ENCODE measurements around the gene AHI1.
"Not testable (repeated sequence)": the region's sequence is repeated elsewhere in the genome, so short reads cannot be mapped to it uniquely, and the experiment has no call there.

Gene AHI1

DNA sequence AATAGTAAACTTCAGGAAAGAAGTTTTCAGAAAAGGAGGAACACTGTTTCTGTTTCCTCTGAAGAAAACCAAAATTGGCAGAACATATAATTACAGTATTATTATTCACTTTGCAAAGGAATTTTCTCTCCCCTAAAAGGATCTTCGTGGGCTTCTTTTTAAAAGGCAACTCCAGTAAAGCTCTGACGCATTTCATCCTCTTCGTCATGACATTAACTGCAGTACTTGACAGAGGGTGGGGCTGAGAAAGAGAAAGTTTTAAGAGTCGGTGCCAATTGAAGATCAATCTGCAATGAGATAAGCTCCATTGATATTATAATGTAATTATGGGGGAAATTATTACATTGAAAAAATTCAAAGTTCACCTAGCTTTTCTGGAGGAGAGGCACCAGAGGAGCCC, 240.7 kb downstream of the AHI1 start:
- DNase-seq: no peak

DNA sequence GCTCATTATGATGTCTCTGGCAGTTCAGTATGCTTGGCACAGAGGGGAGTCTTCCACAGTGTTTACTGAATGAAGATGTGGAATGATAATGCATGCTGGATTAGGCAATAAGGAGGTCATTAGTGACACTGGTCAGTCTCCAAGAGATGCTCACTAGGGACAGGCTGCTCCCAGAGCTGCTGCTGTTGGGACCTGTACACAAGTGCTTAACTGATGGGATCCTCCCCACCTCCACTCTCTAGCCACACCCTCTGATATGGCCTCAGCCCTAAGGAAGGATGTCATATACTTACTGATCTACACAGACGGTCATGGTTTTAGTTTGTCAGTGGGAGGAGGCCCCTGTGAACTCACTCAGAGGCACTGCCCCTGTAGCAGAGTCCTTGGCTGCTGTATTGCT, 243.1 kb downstream of the AHI1 start:
- DNase-seq: no peak

DNA sequence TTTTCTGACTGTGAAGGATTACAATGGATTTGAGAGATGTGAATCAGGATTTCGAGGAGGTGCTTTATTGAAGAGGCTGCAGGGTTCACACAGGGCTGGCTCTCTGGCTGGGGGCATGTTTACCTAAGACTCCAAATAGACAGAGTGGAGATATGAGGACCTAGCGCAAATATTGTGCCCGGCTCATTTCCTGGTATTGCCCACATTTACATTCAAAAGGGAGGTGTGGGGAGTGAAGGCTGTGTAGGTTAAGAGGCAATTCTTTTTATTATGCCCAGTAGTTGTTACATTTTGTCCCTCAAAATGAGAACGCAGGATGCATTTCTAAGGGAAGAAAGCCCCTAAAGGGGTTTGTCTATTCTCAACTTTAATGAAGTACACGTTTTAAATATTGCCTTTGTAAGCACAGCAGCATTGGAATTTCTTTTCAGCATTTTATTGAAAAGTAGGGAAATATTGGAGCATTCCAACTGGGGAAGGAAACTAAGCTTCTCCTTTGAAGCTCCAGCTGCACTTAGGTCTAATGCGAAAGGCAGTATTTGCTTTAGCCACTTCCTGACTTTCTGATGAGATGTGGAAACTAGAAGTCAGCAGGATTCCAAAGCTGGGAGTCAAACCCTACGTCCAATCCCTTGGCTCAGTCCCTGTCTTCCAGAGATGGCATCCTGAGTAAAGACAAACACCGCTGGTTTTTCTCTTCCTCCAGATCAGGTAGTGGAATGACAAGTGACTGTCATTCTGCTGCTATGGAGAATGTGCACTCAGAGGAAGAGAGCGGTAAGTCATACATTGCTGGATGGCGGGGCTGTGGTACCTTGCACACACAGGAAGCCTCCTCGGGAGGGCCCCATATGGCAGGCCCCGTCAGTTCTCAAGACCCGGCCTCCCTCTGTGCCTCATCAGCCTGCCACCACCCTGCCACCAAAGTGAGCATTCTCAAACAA, 245.8 kb downstream of the AHI1 start:
- no peak for DNase-seq

DNA sequence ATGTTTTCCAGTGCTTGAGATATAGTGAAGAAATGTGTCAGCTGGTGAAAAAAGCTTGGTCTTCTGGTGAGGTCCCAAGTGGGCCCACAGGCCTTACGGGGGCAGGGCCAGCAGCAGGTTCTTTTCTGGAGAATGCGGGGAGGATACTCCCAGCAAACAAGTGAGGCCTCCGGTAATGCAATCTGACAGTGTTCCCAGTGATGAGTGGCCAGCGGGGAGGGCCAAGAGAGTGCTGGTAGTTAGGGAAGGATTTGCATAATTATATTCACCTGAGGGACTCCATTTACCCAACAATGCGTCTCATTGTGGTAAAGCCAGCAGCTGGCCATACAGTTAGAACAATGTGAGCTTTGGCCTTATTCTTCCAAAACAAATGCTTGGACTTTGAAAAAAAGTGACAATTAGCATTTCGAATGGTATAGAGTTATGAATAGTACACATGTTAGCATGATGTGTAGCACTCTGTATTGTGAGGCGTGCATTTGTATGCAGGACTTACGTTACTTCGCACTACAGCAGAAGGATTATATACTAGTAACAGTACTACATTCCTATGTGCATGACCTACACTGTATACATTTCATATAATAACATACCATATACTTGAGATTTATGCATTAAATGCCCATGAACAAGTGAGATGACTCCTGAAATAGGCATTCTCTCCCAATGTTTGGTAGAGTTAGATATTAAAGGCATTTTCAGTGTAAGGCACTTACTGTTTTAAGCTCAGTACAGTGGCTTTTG, 246.6 kb downstream of the AHI1 start:
- no peak for DNase-seq

DNA sequence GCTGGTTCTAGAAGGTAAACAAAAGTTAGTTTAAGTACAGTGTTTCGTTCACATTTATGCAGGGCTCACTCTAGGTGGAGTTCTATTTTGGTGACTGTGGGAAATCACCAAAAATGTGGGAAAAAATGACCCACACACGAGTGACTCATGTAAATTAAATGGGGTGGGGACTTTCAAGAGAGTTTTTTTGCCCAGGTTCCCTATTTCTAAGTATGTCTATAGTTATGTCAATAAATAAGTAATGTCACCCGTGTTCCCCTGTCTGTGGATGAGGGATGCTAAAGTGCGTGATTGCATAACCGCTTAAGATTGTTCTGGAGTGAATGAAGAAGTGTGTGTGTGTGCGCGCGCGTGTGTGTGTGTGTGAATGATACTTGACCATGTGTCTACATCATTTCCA, 247.3 kb downstream of the AHI1 start:
- no peak for DNase-seq

DNA sequence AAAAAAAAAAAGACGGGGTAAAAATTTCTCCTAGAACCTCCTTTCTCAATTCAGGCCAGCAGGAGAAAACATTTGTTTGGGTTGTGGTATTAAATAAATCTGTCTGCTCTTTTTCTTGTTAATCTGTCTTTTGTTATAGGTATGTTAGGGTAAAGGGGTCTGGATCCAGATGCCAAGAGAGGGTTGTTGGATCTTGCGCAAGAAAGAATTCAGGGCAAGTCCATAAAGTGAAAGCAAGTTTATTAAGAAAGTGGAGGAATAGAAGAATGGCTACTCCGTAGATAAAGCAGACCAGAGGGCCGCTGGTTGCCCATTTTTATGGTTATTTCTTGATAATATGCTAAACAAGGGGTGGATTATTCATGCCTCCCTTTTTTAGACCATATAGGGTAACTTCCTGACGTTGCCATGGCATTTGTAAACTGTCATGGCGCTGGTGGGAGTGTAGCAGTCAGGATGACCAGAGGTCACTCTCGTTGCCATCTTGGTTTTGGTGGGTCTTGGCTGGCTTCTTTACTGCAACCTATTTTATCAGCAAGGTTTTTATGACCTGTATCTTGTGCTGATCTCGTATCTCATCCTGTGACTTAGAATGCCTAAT, 251.0 kb downstream of the AHI1 start:
- not testable (repeated sequence) for DNase-seq

DNA sequence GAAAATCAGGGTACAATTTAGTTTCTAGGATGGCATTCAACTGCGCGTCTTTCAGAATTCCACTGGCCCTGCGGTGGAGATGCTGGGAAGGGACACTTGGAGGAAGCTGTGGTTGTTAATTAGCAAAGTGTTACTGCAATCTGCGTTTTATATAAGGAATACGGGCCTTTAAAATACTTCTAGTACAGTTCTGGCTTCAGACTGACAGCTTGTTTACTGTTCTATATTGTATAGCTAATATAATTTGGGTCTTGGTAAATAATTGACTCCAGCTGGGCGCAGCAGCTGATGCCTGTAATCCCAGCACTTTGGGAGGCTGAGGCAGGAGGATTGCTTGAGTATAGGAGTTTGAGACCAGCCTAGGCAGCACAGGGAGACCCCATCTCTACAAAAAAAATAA, 252.7 kb downstream of the AHI1 start:
- no peak for DNase-seq

DNA sequence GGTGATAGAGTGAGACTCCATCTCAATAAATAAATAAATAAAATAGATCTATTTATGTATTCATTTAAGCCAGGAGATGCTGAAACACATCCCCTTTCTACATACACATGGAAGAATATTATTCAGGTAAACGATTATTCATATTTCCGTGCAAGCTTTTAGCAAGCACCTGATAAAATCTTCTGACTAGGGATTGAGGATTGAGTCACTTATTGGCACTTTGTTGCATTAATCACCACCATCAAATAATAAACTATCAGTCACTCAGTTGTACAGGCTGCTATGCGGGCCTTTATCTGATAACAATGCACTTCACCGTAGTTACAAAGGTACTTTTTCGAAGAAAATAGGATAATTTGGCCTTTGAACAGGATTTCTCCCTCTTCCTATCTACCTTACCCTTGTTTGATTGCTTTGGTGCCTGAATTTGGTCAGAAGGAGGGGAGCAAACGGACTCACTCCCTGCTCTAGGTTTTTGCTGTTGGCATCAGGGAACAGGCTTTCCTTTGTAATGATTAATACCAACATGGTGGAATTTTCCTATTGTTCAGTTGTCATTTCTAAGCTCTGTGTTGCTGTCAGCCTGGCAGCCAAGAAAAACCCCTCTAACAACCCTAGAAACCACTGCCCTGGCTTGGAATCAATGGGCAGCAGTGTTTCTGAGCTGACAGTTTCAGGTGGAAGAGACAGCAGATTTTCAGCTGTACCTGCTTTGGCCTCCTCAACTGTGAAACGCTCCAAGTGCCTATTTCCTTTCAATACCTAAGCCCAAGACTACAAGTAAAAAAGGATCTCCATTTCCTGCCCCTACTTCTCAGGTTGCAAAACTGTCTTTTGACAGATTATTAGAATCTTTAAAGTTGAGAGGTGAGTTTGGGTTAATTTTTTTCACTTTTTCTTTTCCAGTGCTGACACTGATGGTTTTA, 253.4 kb downstream of the AHI1 start:
- no peak for DNase-seq

DNA sequence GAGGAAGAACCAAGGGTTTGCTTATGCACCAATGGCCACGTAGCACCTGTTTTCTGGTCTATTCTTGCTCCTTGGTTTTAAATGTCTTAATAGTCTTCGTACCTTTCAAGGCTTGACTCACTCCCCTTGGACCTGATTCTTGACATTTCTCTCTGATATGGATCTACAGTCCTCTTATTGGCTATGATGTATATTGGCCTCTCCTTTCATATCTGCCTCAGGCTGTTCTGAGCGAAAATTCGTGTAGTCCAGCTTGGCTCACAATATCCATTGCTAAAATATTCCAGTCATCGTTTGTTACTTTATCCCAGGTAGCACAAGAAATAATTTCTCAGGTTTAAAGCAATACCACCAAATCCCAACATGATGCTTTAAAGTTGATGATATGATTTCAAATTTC, 256.8 kb downstream of the AHI1 start:
- DNase-seq: no peak

DNA sequence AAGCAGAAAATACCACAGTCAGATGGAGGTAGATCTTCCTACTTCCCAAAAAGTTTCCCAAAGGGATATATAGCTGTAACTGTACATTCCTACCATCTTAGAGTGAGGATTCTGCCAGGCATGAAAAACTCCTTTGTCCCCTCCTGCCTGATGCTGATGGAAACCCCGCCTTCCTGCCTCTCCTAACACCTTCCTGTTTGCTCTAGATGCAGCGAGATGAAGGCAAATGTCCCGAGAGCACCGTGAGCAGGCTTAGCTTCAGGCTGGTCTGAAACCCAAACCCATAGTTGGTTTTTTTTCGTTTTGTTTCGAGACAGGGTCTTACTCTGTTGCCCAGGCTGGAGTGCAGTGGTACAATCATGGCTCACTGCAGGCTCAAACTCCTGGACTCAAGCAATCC, 260.8 kb downstream of the AHI1 start:
- DNase-seq: no peak

DNA sequence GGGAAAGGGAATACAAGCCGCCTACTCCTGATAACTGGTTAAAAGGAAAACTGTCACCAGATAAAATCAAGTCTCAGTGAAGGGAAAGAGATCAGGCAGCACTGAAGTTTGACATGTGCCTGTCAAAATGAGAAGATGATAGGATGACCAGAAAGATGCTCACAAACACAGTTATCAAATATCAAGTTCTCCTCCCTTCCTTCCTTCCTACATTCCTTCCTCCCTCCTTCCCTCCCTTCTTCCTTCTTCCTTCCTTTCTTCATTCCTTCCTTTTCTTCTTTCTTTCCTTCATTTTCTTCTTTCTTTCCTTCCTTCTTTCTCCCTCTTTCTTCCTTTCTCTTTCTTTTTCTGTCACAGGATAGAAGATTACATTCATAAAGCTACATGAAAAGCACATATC, 261.2 kb downstream of the AHI1 start:
- DNase-seq: no peak

DNA sequence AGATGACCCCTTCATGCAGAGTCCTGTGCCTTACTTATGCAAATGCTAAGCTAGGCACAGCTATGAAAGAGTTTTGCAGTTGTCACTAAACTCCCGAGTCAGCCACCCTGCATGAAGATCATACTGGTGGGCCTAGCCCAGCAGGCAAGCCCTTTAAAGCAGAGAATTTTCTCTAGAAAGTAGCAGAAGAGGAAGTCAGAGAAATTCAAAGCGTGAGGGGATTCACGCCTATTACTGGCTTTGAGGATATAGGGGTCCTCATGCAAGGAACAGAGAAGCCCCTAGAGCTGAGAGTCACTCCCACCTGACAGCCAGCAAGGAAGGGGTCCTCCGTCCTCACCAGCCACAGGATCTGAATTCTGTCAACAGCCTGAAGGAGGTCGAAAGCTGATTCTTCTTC, 261.8 kb downstream of the AHI1 start:
- no peak for DNase-seq

DNA sequence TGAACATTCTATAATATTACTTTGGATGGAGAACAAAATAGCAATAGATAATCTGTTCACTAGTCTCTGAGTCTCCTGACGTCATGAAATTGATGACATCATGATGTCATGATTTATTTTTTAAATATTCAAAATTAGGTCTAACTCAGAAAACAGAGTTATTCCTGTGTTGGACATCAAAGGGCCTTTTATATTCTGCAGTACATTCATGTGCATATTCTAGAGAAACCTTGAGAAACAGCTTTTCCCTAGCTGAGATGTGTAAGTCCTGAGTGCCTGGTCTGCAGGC, 263.1 kb downstream of the AHI1 start:
- no peak for DNase-seq

DNA sequence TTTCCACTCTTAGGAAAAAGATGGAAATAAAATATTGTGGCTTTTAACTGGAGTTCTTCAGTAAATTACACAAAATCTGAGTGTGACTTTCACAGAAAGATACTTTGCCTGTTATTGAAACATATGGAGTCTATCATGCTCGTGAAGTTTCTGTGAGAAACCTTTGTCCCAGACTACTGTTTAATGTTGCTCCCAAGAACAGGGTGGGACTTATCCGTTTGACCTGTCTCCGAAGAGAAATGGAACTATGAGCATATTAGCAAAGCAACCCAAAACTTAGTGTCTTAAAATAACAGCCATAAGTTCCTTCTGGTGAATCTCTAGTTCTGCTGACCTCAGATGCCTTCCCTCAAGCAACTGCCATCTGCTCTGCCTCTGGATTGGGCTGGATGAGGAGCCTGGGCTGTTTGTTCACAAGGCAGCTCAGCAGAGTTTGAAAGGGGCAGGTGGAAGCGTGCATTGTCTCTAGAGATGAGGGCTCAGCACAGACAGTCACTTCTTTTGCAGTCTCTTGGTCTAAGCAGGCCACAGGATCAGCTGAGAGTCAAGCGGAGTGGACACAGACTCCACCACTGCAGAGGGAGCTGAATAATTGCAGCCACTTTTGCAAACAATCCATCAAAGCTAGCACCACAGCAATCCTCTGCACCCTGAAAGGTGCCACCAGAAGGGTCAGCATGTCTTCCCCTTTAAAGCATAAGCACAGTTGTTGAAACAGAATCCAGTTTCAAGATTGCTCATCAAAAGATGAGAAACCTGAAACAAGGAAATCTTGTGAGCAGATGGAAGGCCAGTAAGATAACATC, 263.7 kb downstream of the AHI1 start:
- DNase-seq: no peak

Data from SIG-M5 (cell line).